ENCODE data around the gene PCK1. TPM values are rescaled to one million over a fixed set of nuclear protein-coding genes. Genes with fewer than 3 reads are reported as not detected.

The PCK1 gene
- total and polyA plus RNA-seq, 2 donors (not counting 3 experiments of a cell fraction or from before 2014, with no cell fraction given) = not detected

DNA sequence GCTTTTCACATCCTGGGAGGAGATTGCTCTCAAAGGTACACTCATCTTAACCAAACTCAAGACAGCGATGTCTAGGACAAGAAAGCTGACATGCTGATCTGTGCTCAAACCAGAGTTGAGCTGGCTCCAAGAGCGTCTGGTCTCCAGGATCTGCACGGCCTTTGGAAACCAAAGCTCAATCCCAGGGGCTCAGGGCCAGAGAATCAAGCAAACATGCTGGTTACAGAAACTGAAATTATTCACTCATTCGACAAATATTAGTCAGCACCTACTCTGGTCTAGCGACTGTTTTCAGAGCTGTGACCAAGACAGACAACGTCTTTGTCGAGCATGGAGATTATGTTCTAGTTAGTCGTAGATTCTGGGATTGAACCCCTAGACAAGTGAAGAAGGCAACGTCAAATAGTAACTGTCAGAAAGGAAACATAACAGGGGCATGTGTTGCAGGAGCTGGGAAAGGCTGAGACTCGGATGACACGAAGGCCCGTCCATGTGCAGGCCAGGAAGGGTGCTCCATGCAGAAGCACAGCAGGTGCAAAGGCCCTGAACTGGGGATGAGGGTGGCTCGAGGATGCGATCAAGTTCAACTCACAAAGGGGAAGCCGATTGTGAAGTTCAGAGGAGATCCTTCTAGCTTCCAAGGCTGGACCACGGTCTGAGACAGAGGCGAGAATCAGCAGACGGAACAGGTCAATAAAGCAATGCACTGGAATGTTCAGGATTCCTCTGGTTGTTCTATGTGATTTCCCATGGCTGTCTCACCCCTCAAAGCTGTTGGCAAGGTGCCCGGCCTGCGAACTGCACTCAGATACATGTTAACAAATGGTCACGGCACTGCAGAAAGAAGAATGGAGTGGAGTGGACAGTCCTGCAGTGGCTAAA, 12.5 kb upstream of the PCK1 start:
- POLR2A ChIA-PET = no interaction called here

More for the DNA sequence above, 12.5 kb upstream of the PCK1 start:
- DNase-seq (ENCODE audit: low read depth, low spot score) (no peak), FAIRE-seq (no peak)
- Histone ChIP-seq H3K4me1 (ENCODE audit: control insufficient read depth, extremely low read depth, insufficient read depth, low read length) (no peaks in the 10 kb centered on the region), H3K27ac (ENCODE audit: insufficient read depth, low read depth, low read length) (no peak overlapping the region), H3K79me2 (ENCODE audit: control insufficient read depth, insufficient read depth, low read length) (no peaks in the 10 kb centered on the region), H3K9me3 (replicated peaks; ENCODE audit: control insufficient read depth, insufficient read depth, low read length) (no peaks in the 10 kb centered on the region), H3K4me2 (ENCODE audit: insufficient read depth, low read length) (no peak overlapping the region), H3K36me3 (ENCODE audit: control insufficient read depth in 2 of 2, extremely low read depth in 1 of 2, insufficient read depth in 2 of 2, low read length in 2 of 2) (no peaks in the 10 kb centered on the region), H4K20me1 (replicated peaks; ENCODE audit: control insufficient read depth, extremely low read depth, insufficient read depth, low read length) (no peaks in the 10 kb centered on the region), H3K9ac (replicated peaks; ENCODE audit: extremely low read depth, insufficient read depth, low read length) (no peak overlapping the region), H3K9me1 (replicated peaks; ENCODE audit: control insufficient read depth, extremely low read depth, insufficient read depth, low read length) (no peaks in the 10 kb centered on the region), H2AFZ (ENCODE audit: low read depth, low read length) (no peak overlapping the region), H3K4me3 (replicated peaks in 1 of 3; ENCODE audit: insufficient read depth in 1 of 3, low read depth in 1 of 3, low read length in 3 of 3) (no peak overlapping the region), H3K27me3 (ENCODE audit: control insufficient read depth in 2 of 2, insufficient read depth in 2 of 2, low read length in 2 of 2) (peaks cover 2 to 8% of the 10 kb centered on the region in 2 experiments)
- dilution Hi-C loops (cut with MboI; ENCODE audit: extremely low pct_ligation_motif_present, low sequenced_read_pairs) = no loop called here
- intact Hi-C loops (cut with micrococcal nuclease) = no loop called here
- CTCF ChIA-PET = no interaction called here
- no peak for TF ChIP-seq MYC (IDR thresholded peaks at IDR 0.05; ENCODE audit: low read depth, low read length)
- TF ChIP-seq, protein P1, sequence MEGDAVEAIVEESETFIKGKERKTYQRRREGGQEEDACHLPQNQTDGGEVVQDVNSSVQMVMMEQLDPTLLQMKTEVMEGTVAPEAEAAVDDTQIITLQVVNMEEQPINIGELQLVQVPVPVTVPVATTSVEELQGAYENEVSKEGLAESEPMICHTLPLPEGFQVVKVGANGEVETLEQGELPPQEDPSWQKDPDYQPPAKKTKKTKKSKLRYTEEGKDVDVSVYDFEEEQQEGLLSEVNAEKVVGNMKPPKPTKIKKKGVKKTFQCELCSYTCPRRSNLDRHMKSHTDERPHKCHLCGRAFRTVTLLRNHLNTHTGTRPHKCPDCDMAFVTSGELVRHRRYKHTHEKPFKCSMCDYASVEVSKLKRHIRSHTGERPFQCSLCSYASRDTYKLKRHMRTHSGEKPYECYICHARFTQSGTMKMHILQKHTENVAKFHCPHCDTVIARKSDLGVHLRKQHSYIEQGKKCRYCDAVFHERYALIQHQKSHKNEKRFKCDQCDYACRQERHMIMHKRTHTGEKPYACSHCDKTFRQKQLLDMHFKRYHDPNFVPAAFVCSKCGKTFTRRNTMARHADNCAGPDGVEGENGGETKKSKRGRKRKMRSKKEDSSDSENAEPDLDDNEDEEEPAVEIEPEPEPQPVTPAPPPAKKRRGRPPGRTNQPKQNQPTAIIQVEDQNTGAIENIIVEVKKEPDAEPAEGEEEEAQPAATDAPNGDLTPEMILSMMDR (IDR thresholded peaks at IDR 0.05; ENCODE audit: extremely low read depth in 1 of 2, insufficient read depth in 1 of 2, low read depth in 1 of 2, low read length in 2 of 2) = no peak
- no peak for TF ChIP-seq POLR2A (IDR thresholded peaks at IDR 0.05; ENCODE audit: low read depth, low read length)
- TF ChIP-seq JUN (IDR thresholded peaks at IDR 0.05; ENCODE audit: borderline replicate concordance, insufficient read depth, insufficient read length, low read depth) = no peak
- no peak for TF ChIP-seq POLR2AphosphoS5 (IDR thresholded peaks at IDR 0.05; ENCODE audit: insufficient read depth, low read depth, low read length)
- TF ChIP-seq, protein P2, sequence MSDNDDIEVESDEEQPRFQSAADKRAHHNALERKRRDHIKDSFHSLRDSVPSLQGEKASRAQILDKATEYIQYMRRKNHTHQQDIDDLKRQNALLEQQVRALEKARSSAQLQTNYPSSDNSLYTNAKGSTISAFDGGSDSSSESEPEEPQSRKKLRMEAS (IDR thresholded peaks at IDR 0.05; ENCODE audit: insufficient read depth, insufficient read length) = no peak
- TF ChIP-seq FOS (IDR thresholded peaks at IDR 0.05; ENCODE audit: borderline replicate concordance, insufficient read depth, low read length) = no peak
- no peak for TF ChIP-seq EZH2 (IDR thresholded peaks at IDR 0.05; ENCODE audit: borderline replicate concordance, low read depth, low read length, severe bottlenecking)
- no TSS peak for BruUV-seq (replicated peaks)

Measured in endothelial cell of umbilical vein (primary cell).